Pancreas (tissue), 10 donors: Measurements from ENCODE around the gene DMXL2. TPM values are rescaled to one million over a fixed set of nuclear protein-coding genes. Genes with fewer than 3 reads are reported as not detected.

Experiments
- ATAC-seq, 4 donors: fragments of 200-7000 bp; cut with Tn5 transposase; one replicate each; pipeline versions ENCODE4 v1.8.0 to v1.9.1; 2020; ENCODE audit warnings: mild to moderate bottlenecking in 4 of 4, moderate library complexity in 4 of 4
- DNase-seq, 6 donors: peaks; one replicate each; pipeline ENCODE4 v3.0.0-alpha.2; 2020
- FAIRE-seq: peaks from 2 replicates; lab custom pipeline; 2012; peaks lifted over from hg19 to GRCh38; lab: Jason Lieb, UNC
- H3K27ac ChIP-seq, 4 donors: fragments of 200-600 bp; sonication (generic); 1 replicate in 3 of 4; 2 replicates in 1 of 4; pipeline versions ENCODE4 v1.5.0 to v1.8.0; 2020
- H3K27me3 ChIP-seq, 4 donors: fragments of 200-600 bp; one replicate each; pipeline ENCODE4 v1.8.0; 2021
- H3K36me3 ChIP-seq, 3 donors: fragments of 200-600 bp; sonication (generic) in 1 of 3; one replicate each; pipeline versions ENCODE4 v1.5.0 to v1.8.0; 2020 to 2021
- H3K4me1 ChIP-seq, 3 donors: fragments of 200-600 bp; one replicate each; pipeline ENCODE4 v1.8.0; 2021
- H3K4me3 ChIP-seq, 4 donors: fragments of 200-600 bp; sonication (generic) in 2 of 4; one replicate each; pipeline versions ENCODE4 v1.5.0 to v1.8.0; 2020 to 2021
- H3K9me3 ChIP-seq, 4 donors: fragments of 200-600 bp; one replicate each; pipeline ENCODE4 v1.8.0; 2021
- CTCF ChIP-seq, 4 donors: fragments of 200-600 bp; sonication (generic) in 3 of 4; IDR thresholded peaks; one replicate each; pipeline versions ENCODE4 v1.5.0 to v1.8.0; 2021; ENCODE audit warnings: antibody characterized with exemption in 4 of 4
- WGBS, 2 donors: extraction: QIAGEN DNeasy Blood & Tissue Kit; methylation state at CpG; one replicate each; pipeline ENCODE4 v1.1.7; 2013; 5-methylcytosine and 5-hydroxymethylcytosine counted together
- intact Hi-C, 3 donors: fragments of 100-400 bp; cut with DNase I; formaldehyde crosslinking; loops; one replicate each; pipeline versions ENCODE4 v1.11.1 to v1.14.2; 2022
- polyA plus RNA-seq, 2 donors: library from polyadenylated mRNA; stranded (reverse); fragments of 200-250 nt; gene quantifications; one replicate each; pipeline ENCODE4 v1.2.3, GENCODE V29; 2013
- total RNA-seq, 6 donors: library from RNA; stranded (reverse); fragmentation: NEBNext Ultra II Directional in 4 of 6; extraction: Animal tissue kit (Norgen Biotek cat#: 25700) in 4 of 6; gene quantifications; one replicate each; pipeline versions ENCODE4 v1.2.1 to v1.2.4, GENCODE V29; 2021 to 2023
- donor health status: healthy with polysubstance abuse.
- donor health status: DM: no; HTN: no; CAD: no; lungs with moderate emphysema.
- donor health status: DM: no; HTN: no; CAD: no.
- donor health status: control.
- donor health status: control.
- donor health status: Bipolar disorder and iron deficiency.
- donor health status: DM: yes; HTN: yes; CAD: no.
- donor health status: DM: no; HTN: no; CAD: no.
- donor health status: DM: no; HTN: no; CAD: no.
- donor health status: DM: yes; HTN: yes; CAD: no.

DMXL2 gene
- total and polyA plus RNA-seq, 8 donors, result 6.6 to 31.8 (median 12.1) TPM

- no peaks in the 10 kb centered on the region for H3K36me3 ChIP-seq
- no peaks in the 10 kb centered on the region for H3K27me3 ChIP-seq
- FAIRE-seq (no peak), DNase-seq (no peak), ATAC-seq (no peak)
- TF ChIP-seq CTCF (IDR thresholded peaks at IDR 0.05), result no peak
- no peak overlapping the region for H3K4me3 ChIP-seq
- intact Hi-C loops, result loop anchor here in 1 of 3 donors (10.0 kb wide), 1 partner anchor 176 kb away; the partner anchor contains the start of gene LYSMD2
- no peaks in the 10 kb centered on the region for H3K4me1 ChIP-seq
- H3K27ac ChIP-seq, result no peak overlapping the region
- H3K9me3 ChIP-seq, result no peaks in the 10 kb centered on the region
- 86 to 88% methylated on average over 3 of the region's 3 CpGs for WGBS, 2 donors
Observed at GRCh38 chr15:51558876-51559275, 63.7 kb downstream of the DMXL2 start.

GRCh38 chr15:51558411-51558810 lies 64.2 kb downstream of the DMXL2 start:
- TF ChIP-seq CTCF (IDR thresholded peaks at IDR 0.05), result no peak
- WGBS, 2 donors, result 88 to 91% methylated on average over 3 of the region's 3 CpGs
- H3K9me3 ChIP-seq, result no peaks in the 10 kb centered on the region
- no peak overlapping the region for H3K27ac ChIP-seq
- H3K27me3 ChIP-seq, result no peaks in the 10 kb centered on the region
- no peak for DNase-seq
- no peak for ATAC-seq
- H3K36me3 ChIP-seq, result no peaks in the 10 kb centered on the region
- intact Hi-C loops, result loop anchor here in 1 of 3 donors (10.0 kb wide), 1 partner anchor 176 kb away; the partner anchor contains the start of gene LYSMD2
- FAIRE-seq, result no peak
- no peaks in the 10 kb centered on the region for H3K4me1 ChIP-seq
- no peak overlapping the region for H3K4me3 ChIP-seq

GRCh38 chr15:51550841-51551240 lies 71.7 kb downstream of the DMXL2 start:
- ATAC-seq, result no peak
- Histone ChIP-seq H3K27me3 (no peaks in the 10 kb centered on the region), H3K4me1 (no peaks in the 10 kb centered on the region), H3K36me3 (no peaks in the 10 kb centered on the region), H3K27ac (no peak overlapping the region), H3K9me3 (no peaks in the 10 kb centered on the region), H3K4me3 (no peak overlapping the region)
- FAIRE-seq, result no peak
- intact Hi-C loops, result loop anchor here in 1 of 3 donors (10.0 kb wide), 1 partner anchor 184 kb away; the partner anchor contains the start of gene LYSMD2
- TF ChIP-seq CTCF (IDR thresholded peaks at IDR 0.05), result no peak
- no peak for DNase-seq
- 90 to 91% methylated on average over 2 of the region's 2 CpGs for WGBS, 2 donors

- H3K4me3 ChIP-seq, result no peak overlapping the region
- WGBS, 2 donors, result 93 to 94% methylated on average over 2 of the region's 2 CpGs
- H3K27ac ChIP-seq, result no peak overlapping the region
- no peaks in the 10 kb centered on the region for H3K9me3 ChIP-seq
- no peak for FAIRE-seq
- TF ChIP-seq CTCF (IDR thresholded peaks at IDR 0.05), result no peak
- ATAC-seq, result no peak
- DNase-seq, result no peak
- no peaks in the 10 kb centered on the region for H3K36me3 ChIP-seq
- H3K4me1 ChIP-seq, result no peaks in the 10 kb centered on the region
- intact Hi-C loops, result no loop called here
- H3K27me3 ChIP-seq, result no peaks in the 10 kb centered on the region
Observed at GRCh38 chr15:51547656-51548055, 74.9 kb downstream of the DMXL2 start.

GRCh38 chr15:51536965-51537574 lies 85.5 kb downstream of the DMXL2 start:
- TF ChIP-seq CTCF (IDR thresholded peaks at IDR 0.05), result peak in 3 of 4 donors; percentile 21 to 31 (median 25)
- intact Hi-C loops, result no loop called here
- WGBS, 2 donors, result 21 to 24% methylated on average over 1 of the region's 1 CpG
- FAIRE-seq (no peak), ATAC-seq (no peak), DNase-seq (no peak)
- H3K27me3 ChIP-seq, result no peaks in the 10 kb centered on the region
- H3K9me3 ChIP-seq, result no peaks in the 10 kb centered on the region
- H3K36me3 ChIP-seq, result no peaks in the 10 kb centered on the region
- no peak overlapping the region for H3K27ac ChIP-seq
- H3K4me1 ChIP-seq, result no peaks in the 10 kb centered on the region
- H3K4me3 ChIP-seq, result no peak overlapping the region
